ENCODE results near the gene LTBP2.
A peak's percentile ranks its signal among the peaks of the same experiment; 100 is the strongest.

Gene LTBP2

GRCh38 chr14:74622257-74622656 is 10.2 kb upstream of the LTBP2 start:
- no peaks in the 10 kb centered on the region for H3K9me3 ChIP-seq (ENCODE audit: insufficient read depth, low read depth, low read length)
- no peak overlapping the region for H4K8ac ChIP-seq (ENCODE audit: low read depth, low read length)
- H3K79me1 ChIP-seq (ENCODE audit: low read length) = peaks cover 33% of the 10 kb centered on the region
- H3K18ac ChIP-seq (ENCODE audit: low read length) = no peak overlapping the region
- no peak overlapping the region for H3K23ac ChIP-seq (ENCODE audit: low read length)
- no peak overlapping the region for H2BK120ac ChIP-seq (ENCODE audit: insufficient read depth, low read length, poor library complexity)
- H4K12ac ChIP-seq (ENCODE audit: low read depth, low read length) = no peak overlapping the region
- no peak overlapping the region for H3K4me3 ChIP-seq (ENCODE audit: low read depth, low read length)
- H2AK5ac ChIP-seq (ENCODE audit: low read length) = no peak overlapping the region
- H3K4me2 ChIP-seq (ENCODE audit: low read length) = no peak overlapping the region
- no peak for DNase-seq
- no peaks in the 10 kb centered on the region for H3K27me3 ChIP-seq (ENCODE audit: insufficient read depth, low read length)
- H3K4me1 ChIP-seq (ENCODE audit: control insufficient read depth in 1 of 2, insufficient read depth in 2 of 2, low read length in 2 of 2) = peaks cover 28 to 36% of the 10 kb centered on the region in 2 experiments
- H3K79me2 ChIP-seq (ENCODE audit: control insufficient read depth, insufficient read depth, low read length, poor library complexity) = no peaks in the 10 kb centered on the region
- no peak overlapping the region for H3K9ac ChIP-seq (ENCODE audit: low read length)
- no peak overlapping the region for H3K27ac ChIP-seq (ENCODE audit: low read depth, low read length)
- no peak overlapping the region for H3K4ac ChIP-seq (ENCODE audit: low read depth, low read length)
- H2BK5ac ChIP-seq (ENCODE audit: low read depth, low read length, poor library complexity) = no peak overlapping the region
- H2AFZ ChIP-seq (ENCODE audit: insufficient read depth, low read length, poor library complexity) = no peak overlapping the region
- no peak overlapping the region for H3K14ac ChIP-seq (ENCODE audit: low read length)
- peak overlapping the region; percentile 24 for H2BK12ac ChIP-seq (ENCODE audit: low read length)
- no peak overlapping the region for H4K91ac ChIP-seq (ENCODE audit: low read depth, low read length)
- H3K36me3 ChIP-seq (ENCODE audit: control insufficient read depth in 1 of 2, insufficient read depth in 2 of 2, low read length in 2 of 2) = no peaks in the 10 kb centered on the region
- WGBS (ENCODE audit: extremely low coverage, insufficient coverage, insufficient read length) = no CpG with 5 or more reads among the region's 5 CpGs

- Histone ChIP-seq H3K23ac (ENCODE audit: low read length) (no peak overlapping the region), H2BK120ac (ENCODE audit: insufficient read depth, low read length, poor library complexity) (peak overlapping the region; percentile 28), H2AK5ac (ENCODE audit: low read length) (no peak overlapping the region), H3K4me1 (ENCODE audit: control insufficient read depth in 1 of 2, insufficient read depth in 2 of 2, low read length in 2 of 2) (peaks cover 31 to 40% of the 10 kb centered on the region in 2 experiments), H4K12ac (ENCODE audit: low read depth, low read length) (no peak overlapping the region), H3K79me2 (ENCODE audit: control insufficient read depth, insufficient read depth, low read length, poor library complexity) (no peaks in the 10 kb centered on the region), H3K27ac (ENCODE audit: low read depth, low read length) (peak overlapping the region; percentile 81), H2BK12ac (ENCODE audit: low read length) (peak overlapping the region; percentile 35), H3K9me3 (ENCODE audit: insufficient read depth, low read depth, low read length) (no peaks in the 10 kb centered on the region), H3K18ac (ENCODE audit: low read length) (no peak overlapping the region), H3K4me2 (ENCODE audit: low read length) (no peak overlapping the region), H3K4ac (ENCODE audit: low read depth, low read length) (no peak overlapping the region), H4K91ac (ENCODE audit: low read depth, low read length) (peak overlapping the region; percentile 15), H3K4me3 (ENCODE audit: low read depth, low read length) (no peak overlapping the region), H3K9ac (ENCODE audit: low read length) (no peak overlapping the region), H4K8ac (ENCODE audit: low read depth, low read length) (no peak overlapping the region), H2BK5ac (ENCODE audit: low read depth, low read length, poor library complexity) (no peak overlapping the region), H3K14ac (ENCODE audit: low read length) (peak overlapping the region; percentile 22), H3K79me1 (ENCODE audit: low read length) (peaks cover 36% of the 10 kb centered on the region), H3K36me3 (ENCODE audit: control insufficient read depth in 1 of 2, insufficient read depth in 2 of 2, low read length in 2 of 2) (no peaks in the 10 kb centered on the region), H3K27me3 (ENCODE audit: insufficient read depth, low read length) (no peaks in the 10 kb centered on the region), H2AFZ (ENCODE audit: insufficient read depth, low read length, poor library complexity) (no peak overlapping the region)
- DNase-seq = no peak
- WGBS (ENCODE audit: extremely low coverage, insufficient coverage, insufficient read length) = no CpG with 5 or more reads among the region's 6 CpGs
Measured at GRCh38 chr14:74621556-74621955, 9.5 kb upstream of the LTBP2 start.

- no peak overlapping the region for H4K8ac ChIP-seq (ENCODE audit: low read depth, low read length)
- peak overlapping the region; percentile 37 for H2BK12ac ChIP-seq (ENCODE audit: low read length)
- H2BK5ac ChIP-seq (ENCODE audit: low read depth, low read length, poor library complexity) = peak overlapping the region; percentile 3
- no peaks in the 10 kb centered on the region for H3K79me2 ChIP-seq (ENCODE audit: control insufficient read depth, insufficient read depth, low read length, poor library complexity)
- no peak overlapping the region for H3K14ac ChIP-seq (ENCODE audit: low read length)
- no peak overlapping the region for H3K18ac ChIP-seq (ENCODE audit: low read length)
- H3K9ac ChIP-seq (ENCODE audit: low read length) = no peak overlapping the region
- no peak overlapping the region for H3K4me3 ChIP-seq (ENCODE audit: low read depth, low read length)
- H3K4me2 ChIP-seq (ENCODE audit: low read length) = no peak overlapping the region
- H2BK120ac ChIP-seq (ENCODE audit: insufficient read depth, low read length, poor library complexity) = peak overlapping the region; percentile 28
- peak overlapping the region; percentile 22 for H3K23ac ChIP-seq (ENCODE audit: low read length)
- no peak overlapping the region for H3K4ac ChIP-seq (ENCODE audit: low read depth, low read length)
- no peak for DNase-seq
- H3K9me3 ChIP-seq (ENCODE audit: insufficient read depth, low read depth, low read length) = no peaks in the 10 kb centered on the region
- H3K27ac ChIP-seq (ENCODE audit: low read depth, low read length) = peak overlapping the region; percentile 81
- peaks cover 34 to 43% of the 10 kb centered on the region in 2 experiments for H3K4me1 ChIP-seq (ENCODE audit: control insufficient read depth in 1 of 2, insufficient read depth in 2 of 2, low read length in 2 of 2)
- no peaks in the 10 kb centered on the region for H3K36me3 ChIP-seq (ENCODE audit: control insufficient read depth in 1 of 2, insufficient read depth in 2 of 2, low read length in 2 of 2)
- no peaks in the 10 kb centered on the region for H3K27me3 ChIP-seq (ENCODE audit: insufficient read depth, low read length)
- peak overlapping the region; percentile 15 for H4K91ac ChIP-seq (ENCODE audit: low read depth, low read length)
- no CpG with 5 or more reads among the region's 3 CpGs for WGBS (ENCODE audit: extremely low coverage, insufficient coverage, insufficient read length)
- H4K12ac ChIP-seq (ENCODE audit: low read depth, low read length) = no peak overlapping the region
- H2AFZ ChIP-seq (ENCODE audit: insufficient read depth, low read length, poor library complexity) = no peak overlapping the region
- no peak overlapping the region for H2AK5ac ChIP-seq (ENCODE audit: low read length)
- H3K79me1 ChIP-seq (ENCODE audit: low read length) = peaks cover 36% of the 10 kb centered on the region
Measured at GRCh38 chr14:74620923-74621322, 8.9 kb upstream of the LTBP2 start.

GRCh38 chr14:74620497-74620921 is 8.5 kb upstream of the LTBP2 start:
- Histone ChIP-seq H3K27ac (ENCODE audit: low read depth, low read length) (peak overlapping the region; percentile 81), H3K14ac (ENCODE audit: low read length) (no peak overlapping the region), H3K23ac (ENCODE audit: low read length) (no peak overlapping the region), H4K12ac (ENCODE audit: low read depth, low read length) (no peak overlapping the region), H2AK5ac (ENCODE audit: low read length) (no peak overlapping the region), H4K8ac (ENCODE audit: low read depth, low read length) (peak overlapping the region; percentile 39), H3K18ac (ENCODE audit: low read length) (no peak overlapping the region), H2BK120ac (ENCODE audit: insufficient read depth, low read length, poor library complexity) (peak overlapping the region; percentile 37), H3K4ac (ENCODE audit: low read depth, low read length) (no peak overlapping the region), H3K9ac (ENCODE audit: low read length) (no peak overlapping the region), H3K79me2 (ENCODE audit: control insufficient read depth, insufficient read depth, low read length, poor library complexity) (no peaks in the 10 kb centered on the region), H3K36me3 (ENCODE audit: control insufficient read depth in 1 of 2, insufficient read depth in 2 of 2, low read length in 2 of 2) (no peaks in the 10 kb centered on the region), H3K9me3 (ENCODE audit: insufficient read depth, low read depth, low read length) (no peaks in the 10 kb centered on the region), H2BK12ac (ENCODE audit: low read length) (no peak overlapping the region), H3K4me2 (ENCODE audit: low read length) (no peak overlapping the region), H2AFZ (ENCODE audit: insufficient read depth, low read length, poor library complexity) (no peak overlapping the region), H3K4me3 (ENCODE audit: low read depth, low read length) (no peak overlapping the region), H3K27me3 (ENCODE audit: insufficient read depth, low read length) (no peaks in the 10 kb centered on the region), H3K79me1 (ENCODE audit: low read length) (peaks cover 39% of the 10 kb centered on the region), H2BK5ac (ENCODE audit: low read depth, low read length, poor library complexity) (peak overlapping the region; percentile 67), H4K91ac (ENCODE audit: low read depth, low read length) (peak overlapping the region; percentile 49), H3K4me1 (ENCODE audit: control insufficient read depth in 1 of 2, insufficient read depth in 2 of 2, low read length in 2 of 2) (peaks cover 34 to 43% of the 10 kb centered on the region in 2 experiments)
- DNase-seq = peak; percentile 34 to 85
- WGBS (ENCODE audit: extremely low coverage, insufficient coverage, insufficient read length) = no CpG with 5 or more reads among the region's 2 CpGs

All from trophoblast cell (in vitro differentiated cells and primary cell).